ENCODE data around the gene CAPN13.

CAPN13 gene

DNA sequence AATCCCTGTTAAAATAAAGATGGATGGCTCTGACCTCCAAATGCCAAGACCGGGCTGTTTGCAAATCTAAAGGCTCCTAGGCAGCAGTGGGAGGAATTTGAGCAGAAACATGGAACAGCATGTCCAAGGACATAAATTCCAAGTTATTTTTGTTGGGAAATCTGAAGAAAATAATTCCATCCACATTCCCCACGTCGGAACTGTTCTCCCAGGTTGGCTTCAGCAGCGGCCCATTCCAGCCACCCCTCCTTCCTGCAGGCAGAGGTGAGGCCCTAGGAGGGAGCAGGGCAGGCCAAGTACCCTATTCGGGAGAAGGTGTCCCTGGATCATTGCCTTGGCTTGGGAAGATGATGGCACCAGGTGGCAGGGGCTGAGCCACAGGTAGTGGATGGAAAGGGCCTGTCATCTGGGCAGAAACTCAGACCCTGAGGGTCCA, 117.1 kb downstream of the CAPN13 start:
- TF ChIP-seq, protein P1, sequence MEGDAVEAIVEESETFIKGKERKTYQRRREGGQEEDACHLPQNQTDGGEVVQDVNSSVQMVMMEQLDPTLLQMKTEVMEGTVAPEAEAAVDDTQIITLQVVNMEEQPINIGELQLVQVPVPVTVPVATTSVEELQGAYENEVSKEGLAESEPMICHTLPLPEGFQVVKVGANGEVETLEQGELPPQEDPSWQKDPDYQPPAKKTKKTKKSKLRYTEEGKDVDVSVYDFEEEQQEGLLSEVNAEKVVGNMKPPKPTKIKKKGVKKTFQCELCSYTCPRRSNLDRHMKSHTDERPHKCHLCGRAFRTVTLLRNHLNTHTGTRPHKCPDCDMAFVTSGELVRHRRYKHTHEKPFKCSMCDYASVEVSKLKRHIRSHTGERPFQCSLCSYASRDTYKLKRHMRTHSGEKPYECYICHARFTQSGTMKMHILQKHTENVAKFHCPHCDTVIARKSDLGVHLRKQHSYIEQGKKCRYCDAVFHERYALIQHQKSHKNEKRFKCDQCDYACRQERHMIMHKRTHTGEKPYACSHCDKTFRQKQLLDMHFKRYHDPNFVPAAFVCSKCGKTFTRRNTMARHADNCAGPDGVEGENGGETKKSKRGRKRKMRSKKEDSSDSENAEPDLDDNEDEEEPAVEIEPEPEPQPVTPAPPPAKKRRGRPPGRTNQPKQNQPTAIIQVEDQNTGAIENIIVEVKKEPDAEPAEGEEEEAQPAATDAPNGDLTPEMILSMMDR (conservative IDR thresholded peaks at IDR 0.05) = no peak
- no peak overlapping the region for H3K27ac ChIP-seq

DNA sequence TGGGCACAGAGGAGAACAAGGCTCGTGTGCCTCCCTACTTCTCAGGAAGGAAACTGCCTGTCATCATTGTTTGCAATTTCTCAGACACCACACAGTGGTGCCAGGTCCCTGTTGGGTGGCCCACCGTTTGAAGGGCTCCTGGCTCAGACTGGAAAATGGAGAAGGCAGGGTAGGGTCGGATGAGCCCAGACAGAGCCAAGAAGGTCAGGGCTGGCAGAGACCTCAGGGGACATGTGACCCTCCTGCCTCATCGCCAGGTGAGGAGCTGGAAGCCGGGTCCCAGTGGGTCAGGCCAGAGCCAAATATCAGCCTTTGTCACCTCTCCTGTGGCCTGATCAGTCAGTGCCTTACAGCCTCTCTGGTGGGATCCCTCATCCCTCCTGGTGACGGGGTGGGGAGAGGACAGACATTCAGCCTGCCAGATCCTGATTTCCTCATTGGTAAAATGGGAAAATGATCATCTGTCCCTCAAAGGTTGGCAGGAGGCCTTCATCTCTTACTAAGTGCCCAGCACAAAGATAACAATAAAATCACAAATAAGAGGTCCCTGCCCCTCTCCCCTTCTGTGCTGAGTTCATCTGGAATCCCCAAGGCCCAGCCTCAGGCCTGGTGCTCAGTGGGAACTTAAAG, 117.6 kb downstream of the CAPN13 start:
- TF ChIP-seq, protein P1 (conservative IDR thresholded peaks at IDR 0.05) = no peak
- no peak overlapping the region for H3K27ac ChIP-seq

DNA sequence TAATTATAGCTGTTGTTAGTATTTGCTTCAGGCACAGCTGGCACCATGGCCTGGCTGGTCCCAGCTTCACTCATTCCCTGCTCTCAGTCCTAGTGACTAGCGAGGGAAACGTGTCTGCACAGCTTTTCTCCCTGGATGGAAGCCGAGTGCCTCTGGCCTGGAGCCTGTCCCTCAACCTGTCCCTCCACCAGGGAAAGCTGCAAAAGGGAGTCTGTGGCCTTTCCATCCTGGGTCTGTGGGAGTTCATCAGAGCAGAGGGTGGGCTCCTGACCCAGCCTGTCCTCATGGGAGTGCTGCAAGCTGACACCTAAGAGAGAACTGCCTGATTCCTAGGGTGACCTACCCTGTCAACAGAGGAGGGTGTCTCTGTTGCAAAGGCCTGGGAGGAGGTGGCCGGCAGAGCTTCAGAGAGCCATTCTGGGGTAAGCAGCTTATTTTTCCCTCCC, 118.3 kb downstream of the CAPN13 start:
- no peak overlapping the region for H3K27ac ChIP-seq
- TF ChIP-seq, protein P1 (conservative IDR thresholded peaks at IDR 0.05) = no peak

DNA sequence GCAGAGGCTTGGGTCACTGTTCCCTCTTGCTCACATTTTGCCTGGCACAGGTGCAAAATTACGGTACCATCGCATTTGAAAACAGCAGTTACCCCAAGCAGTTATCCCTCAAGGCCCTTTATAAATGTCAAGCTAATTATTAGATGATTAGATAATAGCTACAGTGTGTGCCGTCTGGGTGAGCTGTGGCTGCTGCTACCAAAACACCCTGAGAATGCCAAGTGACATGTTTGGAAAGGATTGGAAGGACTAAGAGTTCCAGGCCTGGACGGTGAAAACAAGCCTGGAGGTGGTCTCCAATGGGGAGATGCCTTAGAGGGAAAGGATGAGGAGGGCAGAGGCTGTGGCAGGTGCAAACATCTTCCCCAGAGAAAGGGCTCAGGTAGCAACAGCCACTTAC, 120.6 kb downstream of the CAPN13 start:
- TF ChIP-seq, protein P1 (conservative IDR thresholded peaks at IDR 0.05) = no peak
- peak overlapping the region; percentile 43 for H3K27ac ChIP-seq

DNA sequence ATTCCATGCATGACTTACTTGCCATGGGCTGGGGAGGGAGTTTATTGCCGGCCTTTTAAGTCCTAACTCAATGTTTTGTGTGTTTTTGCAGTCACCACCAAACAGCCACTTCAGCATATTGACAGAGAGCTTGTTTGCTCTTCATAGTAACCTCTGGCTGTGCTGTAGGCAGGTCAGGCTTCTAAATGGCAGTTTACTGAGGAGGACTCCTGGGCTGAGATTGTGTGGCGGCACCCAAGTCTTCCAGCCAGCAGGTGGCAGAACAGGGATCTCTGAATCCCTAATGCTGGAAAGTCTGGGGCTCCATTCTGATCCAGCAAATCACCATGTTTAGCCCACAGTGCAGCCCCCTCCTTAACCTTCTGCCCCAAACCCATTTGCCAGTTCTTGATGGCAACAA, 121.2 kb downstream of the CAPN13 start:
- H3K27ac ChIP-seq = peak overlapping the region; percentile 43
- TF ChIP-seq, protein P1 (conservative IDR thresholded peaks at IDR 0.05) = peak; percentile 68

DNA sequence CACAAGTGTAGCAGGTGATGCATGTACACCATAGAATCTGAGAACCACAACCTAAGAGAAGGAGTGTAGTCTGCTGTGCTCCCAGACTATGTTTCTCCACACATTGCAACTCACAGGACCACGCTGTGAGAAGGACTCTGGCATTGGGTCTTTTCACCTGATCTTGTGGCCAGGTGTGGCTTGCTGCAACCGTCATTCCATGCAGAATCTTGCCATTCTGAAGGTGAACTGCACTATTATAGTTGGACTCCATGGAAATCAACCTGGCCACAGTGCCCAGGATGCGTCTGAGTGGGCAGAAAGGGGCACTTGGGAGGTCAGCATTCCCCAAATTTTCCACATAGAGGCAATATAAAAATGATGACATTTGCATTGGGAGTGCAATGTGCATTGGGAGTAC, 122.2 kb downstream of the CAPN13 start:
- TF ChIP-seq, protein P1 (conservative IDR thresholded peaks at IDR 0.05) = no peak
- no peak overlapping the region for H3K27ac ChIP-seq

DNA sequence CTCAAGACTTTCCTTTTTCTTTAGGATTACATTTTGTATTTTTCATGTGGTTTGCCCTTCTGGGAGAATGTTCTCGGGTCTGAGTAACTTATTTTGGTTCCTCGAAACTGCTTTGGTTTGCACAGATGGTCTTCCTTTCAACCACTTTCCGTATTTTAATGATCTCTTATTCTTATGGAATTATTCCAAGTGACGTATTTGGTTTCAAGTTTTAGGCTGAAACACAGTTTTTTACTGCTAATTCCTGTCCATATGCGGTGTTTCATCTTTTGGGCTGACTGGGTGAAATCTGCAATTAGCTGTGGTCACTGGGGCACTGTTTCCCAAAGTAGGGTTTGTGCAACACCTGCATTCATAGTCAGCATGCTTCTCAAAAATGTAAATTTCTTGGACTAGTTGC, 122.7 kb downstream of the CAPN13 start:
- no peak overlapping the region for H3K27ac ChIP-seq
- TF ChIP-seq, protein P1 (conservative IDR thresholded peaks at IDR 0.05) = no peak

Measured in VCaP (cell line).